GM10248 (cell line): ENCODE measurements around the gene ALG2.

Experiments used
- CTCF ChIA-PET: fragments of 300-600 bp; sonication (Branson Sonifier 250); formaldehyde crosslinking; extraction: SDS; loops from one replicate; lab custom pipeline; 2021; ENCODE audit warnings: antibody characterized with exemption; lab: Yijun Ruan, JAX
- POLR2A ChIA-PET: fragments of 350-650 bp; sonication (Branson Sonifier 250); formaldehyde crosslinking; extraction: SDS; loops from one replicate; lab custom pipeline; 2020; ENCODE audit warnings: antibody characterized with exemption; lab: Yijun Ruan, JAX
- DNase-seq: peaks from one replicate; pipeline ENCODE4 v3.0.0; 2012; ENCODE audit errors: extremely low spot score
- CTCF ChIP-seq: IDR thresholded peaks from 2 replicates; pipeline ENCODE4 v1.5.1; 2012; ENCODE audit warnings: mild to moderate bottlenecking, low read depth; ENCODE audit errors: extremely low read depth, missing control alignments, control extremely low read depth

The ALG2 gene

GRCh38 chr9:99216073-99216472, 5.7 kb downstream of the ALG2 start:
- TF ChIP-seq CTCF, result no peak

GRCh38 chr9:99213197-99213596, 8.5 kb downstream of the ALG2 start:
- ChIA-PET POLR2A (interaction anchor here (1.3 kb wide), 1 partner anchor 9 kb away, joined by 5 read pairs; the partner anchor contains the start of genes ALG2 and SEC61B), CTCF (interaction anchor here (2.3 to 9.8 kb wide), 3 partner anchors 11 to 28 kb away, joined by 5 to 76 read pairs (median 23); no protein-coding TSS in a partner anchor)
- no peak for TF ChIP-seq CTCF
- DNase-seq, result no peak

More at GRCh38 chr9:99216073-99216472, 5.7 kb downstream of the ALG2 start:
- DNase-seq, result no peak
- ChIA-PET POLR2A (no interaction called here), CTCF (interaction anchor here (0.9 to 9.8 kb wide), 8 partner anchors 9 to 1221 kb away, joined by 3 to 76 read pairs (median 6); no protein-coding TSS in a partner anchor)

DNA sequence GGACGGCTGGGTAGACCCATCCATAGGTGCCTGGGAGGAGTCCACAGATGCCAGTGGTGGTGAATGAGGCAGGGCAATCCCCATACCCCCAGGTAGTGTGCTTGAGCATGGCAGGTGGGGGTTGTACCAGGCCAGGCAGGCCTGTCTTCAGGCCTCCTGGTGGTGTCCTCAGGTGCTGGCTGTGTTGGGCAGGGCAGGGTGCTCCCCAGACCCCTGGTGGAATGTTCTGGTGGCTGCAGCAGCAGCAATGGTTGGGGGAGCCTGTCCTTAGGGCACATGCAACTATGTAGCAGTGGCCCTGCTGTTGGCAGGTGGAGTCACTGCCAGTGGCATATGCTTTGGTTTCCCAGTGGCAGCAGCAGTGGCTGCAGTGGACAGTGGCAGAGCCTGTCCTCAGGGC, 10.0 kb downstream of the ALG2 start:
- ChIA-PET POLR2A (no interaction called here), CTCF (interaction anchor here (1.3 to 9.8 kb wide), 5 partner anchors 10 to 27 kb away, joined by 4 to 76 read pairs (median 5); partner anchors contain the start of genes ALG2 and SEC61B)
- no peak for DNase-seq
- no peak for TF ChIP-seq CTCF

- DNase-seq, result no peak
- TF ChIP-seq CTCF, result no peak
- CTCF ChIA-PET, result interaction anchor here (0.7 to 2.1 kb wide), 4 partner anchors 8 to 26 kb away, joined by 3 to 7 read pairs (median 5); no protein-coding TSS in a partner anchor
- POLR2A ChIA-PET, result no interaction called here
Observed at GRCh38 chr9:99210572-99210971, 11.2 kb downstream of the ALG2 start.

DNA sequence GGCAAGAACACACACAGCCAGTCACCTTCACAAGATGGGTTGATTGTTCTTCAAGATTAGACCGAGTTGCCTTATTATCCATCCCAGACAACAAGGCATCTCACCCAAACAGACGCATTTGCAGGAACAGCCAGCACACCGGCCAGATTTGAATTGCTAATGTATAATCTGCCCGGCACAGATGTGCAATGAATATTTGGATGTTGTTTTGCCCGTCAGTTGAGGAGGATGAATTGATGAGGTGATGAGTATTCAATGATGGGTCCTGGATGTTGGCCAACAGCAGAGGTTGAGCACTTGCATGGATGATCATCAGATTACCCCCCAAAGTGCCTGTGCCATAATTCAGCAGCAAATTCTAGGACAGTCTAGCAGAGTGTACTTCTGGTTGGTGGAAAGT, 20.1 kb downstream of the ALG2 start:
- ChIA-PET POLR2A (no interaction called here), CTCF (interaction anchor here (0.9 to 10.1 kb wide), 7 partner anchors 9 to 72 kb away, joined by 3 to 133 read pairs (median 4); no protein-coding TSS in a partner anchor)
- DNase-seq, result no peak
- no peak for TF ChIP-seq CTCF

- POLR2A ChIA-PET, result no interaction called here
Observed at GRCh38 chr9:99199938-99200539, 21.7 kb downstream of the ALG2 start.

More at GRCh38 chr9:99199938-99200539, 21.7 kb downstream of the ALG2 start:
- TF ChIP-seq CTCF, result no peak
- DNase-seq, result no peak
- CTCF ChIA-PET, result interaction anchor here (0.9 to 10.1 kb wide), 2 partner anchors 12 to 15 kb away, joined by 4 to 133 read pairs; no protein-coding TSS in a partner anchor
